ENCODE measurements around the gene TMEM121. TPM values are rescaled to one million over a fixed set of nuclear protein-coding genes. Genes with fewer than 3 reads are reported as not detected.

The TMEM121 gene
- total and polyA plus RNA-seq, 2 of the 4 experiments (the other 2 are of a cell fraction) = 2.7 to 6.3 TPM

DNA sequence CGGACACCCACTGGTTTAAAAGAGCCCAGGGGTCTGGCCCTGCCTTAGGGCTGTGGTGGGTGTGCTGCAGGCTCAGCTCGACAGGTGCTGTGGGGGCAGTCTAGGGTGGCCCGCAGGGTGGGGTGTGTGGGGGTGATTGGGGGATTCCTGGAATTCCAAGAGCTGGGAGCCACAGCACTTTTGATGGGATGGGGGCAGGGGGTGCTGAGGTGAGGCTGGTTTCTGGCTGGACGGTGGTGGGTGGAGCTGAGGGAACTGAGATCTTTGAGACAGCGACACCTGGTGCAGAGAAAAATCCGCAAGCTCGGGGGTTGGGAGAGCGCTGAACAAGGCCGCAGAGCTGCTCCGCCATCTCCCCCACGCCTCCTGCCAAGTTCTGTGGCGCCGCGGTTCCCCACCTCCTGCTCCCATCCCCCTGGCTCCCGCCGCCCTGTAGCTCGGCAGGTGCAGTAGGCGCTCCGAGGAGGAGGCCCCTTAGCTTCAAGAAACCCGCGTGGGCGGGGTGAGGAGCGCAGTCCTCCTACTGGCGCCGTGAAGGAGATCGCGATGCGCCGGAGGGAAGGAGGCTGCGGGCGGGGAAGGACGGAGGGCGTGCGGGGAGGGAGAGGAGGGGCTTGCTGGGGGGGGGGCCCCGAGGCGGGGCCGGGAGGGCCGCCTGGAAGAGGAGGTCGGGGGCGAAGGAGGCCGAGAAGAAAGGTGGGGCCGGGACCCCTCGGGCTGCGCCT is 36.7 kb upstream of the TMEM121 start (continued):
- TF ChIP-seq, protein P1, sequence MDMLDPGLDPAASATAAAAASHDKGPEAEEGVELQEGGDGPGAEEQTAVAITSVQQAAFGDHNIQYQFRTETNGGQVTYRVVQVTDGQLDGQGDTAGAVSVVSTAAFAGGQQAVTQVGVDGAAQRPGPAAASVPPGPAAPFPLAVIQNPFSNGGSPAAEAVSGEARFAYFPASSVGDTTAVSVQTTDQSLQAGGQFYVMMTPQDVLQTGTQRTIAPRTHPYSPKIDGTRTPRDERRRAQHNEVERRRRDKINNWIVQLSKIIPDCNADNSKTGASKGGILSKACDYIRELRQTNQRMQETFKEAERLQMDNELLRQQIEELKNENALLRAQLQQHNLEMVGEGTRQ (IDR thresholded peaks at IDR 0.05; ENCODE audit: low read depth, low read length) = no peak
- peak; percentile 45; the same call in 1 of the 2 replicates for TF ChIP-seq MAZ (IDR thresholded peaks at IDR 0.05; ENCODE audit: borderline replicate concordance, low read depth, low read length)

DNA sequence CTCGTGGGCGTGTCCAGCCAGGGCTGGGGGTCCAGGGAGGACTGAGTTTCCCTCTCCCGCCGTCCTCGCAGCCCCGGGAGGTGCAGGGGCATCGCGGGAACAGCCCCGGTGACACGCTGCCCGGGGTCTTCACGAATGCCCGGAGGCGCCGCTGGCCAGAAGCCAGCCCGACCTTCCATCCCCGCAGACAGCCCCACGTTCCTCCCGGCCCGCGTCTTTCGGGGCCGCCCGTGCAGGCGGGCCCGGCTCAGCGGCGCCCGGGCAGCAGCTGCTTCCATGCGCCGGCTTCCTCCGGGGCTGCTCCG is 36.2 kb upstream of the TMEM121 start:
- in situ Hi-C loops (cut with MboI; ENCODE audit: low sequenced_read_pairs) = no loop called here
- no peaks in the 10 kb centered on the region for H3K36me3 ChIP-seq (ENCODE audit: control insufficient read depth, insufficient read depth, low read length)
- POLR2A ChIA-PET (ENCODE audit: unreplicated experiment) = interaction anchor here (0.6 kb wide), 1 partner anchor 22 kb away, joined by 3 read pairs; no protein-coding TSS in a partner anchor

More for the DNA sequence above, 36.2 kb upstream of the TMEM121 start:
- WGBS, 2 experiments (ENCODE audit: extremely low coverage in 2 of 2, insufficient read length in 1 of 2) = no CpG with 5 or more reads among the region's 33 CpGs
- Histone ChIP-seq H2BK120ac (ENCODE audit: low read depth, low read length) (no peak overlapping the region), H2BK20ac (ENCODE audit: low read depth, low read length) (no peak overlapping the region), H2AFZ (replicated peaks; ENCODE audit: low read length, poor library complexity) (peak overlapping the region; percentile 95), H3K27me3 (ENCODE audit: control insufficient read depth, insufficient read depth, low read length) (peaks cover 25% of the 10 kb centered on the region; the same call in 1 of the 2 replicates), H3K18ac (ENCODE audit: low read depth, low read length) (no peak overlapping the region), H3K79me1 (ENCODE audit: low read depth in 1 of 2, low read length in 2 of 2) (peaks cover 0 to 5% of the 10 kb centered on the region in 2 experiments; a peak in 1 of 4 replicates), H2AK5ac (ENCODE audit: low read depth, low read length) (no peak overlapping the region), H2BK15ac (ENCODE audit: low read depth, low read length) (no peak overlapping the region), H3K27ac (ENCODE audit: insufficient read depth, low read length) (peak overlapping the region; percentile 35; the same call in 1 of the 2 replicates), H4K91ac (ENCODE audit: insufficient read depth, low read depth, low read length) (no peak overlapping the region), H3K14ac (replicated peaks; ENCODE audit: low read depth, low read length) (no peak overlapping the region), H4K5ac (ENCODE audit: low read depth, low read length) (no peak overlapping the region), H3K4ac (ENCODE audit: low read depth, low read length) (peak overlapping the region; percentile 7; the same call in 1 of the 2 replicates), H4K8ac (ENCODE audit: low read depth in 2 of 2, low read length in 2 of 2) (peak overlapping the region in 1 of 2 experiments; percentile 36; a peak in 1 of 4 replicates), H3K4me2 (ENCODE audit: low read depth, low read length) (peak overlapping the region; percentile 69), H3K4me3 (ENCODE audit: insufficient read depth, low read depth, low read length) (peak overlapping the region; percentile 61), H3K56ac (ENCODE audit: extremely low read depth, insufficient read depth, low read length) (no peak overlapping the region), H3K9me1 (ENCODE audit: insufficient read depth, low read length) (peaks cover 6% of the 10 kb centered on the region; the same call in 1 of the 2 replicates), H4K20me1 (ENCODE audit: insufficient read depth, low read length) (0 out of 2 replicates have a peak, but pooled peaks cover 6% of the 10 kb centered on the region), H2BK5ac (ENCODE audit: low read depth, low read length, poor library complexity, severe bottlenecking) (peak overlapping the region; percentile 13), H3K9me3 (ENCODE audit: control insufficient read depth, insufficient read depth, low read length) (no peaks in the 10 kb centered on the region), H3K4me1 (ENCODE audit: control insufficient read depth, insufficient read depth, low read length) (peaks cover 2% of the 10 kb centered on the region; the same call in 1 of the 2 replicates), H3K9ac (ENCODE audit: low read depth, low read length) (peak overlapping the region; percentile 37; the same call in 1 of the 2 replicates), H3K23ac (ENCODE audit: low read depth, low read length) (no peak overlapping the region), H2AK9ac (replicated peaks; ENCODE audit: low read depth, low read length, poor library complexity) (peak overlapping the region; percentile 94)
- no peak for TF ChIP-seq FOS (IDR thresholded peaks at IDR 0.05; ENCODE audit: low read depth, low read length)
- TF ChIP-seq, protein P2, sequence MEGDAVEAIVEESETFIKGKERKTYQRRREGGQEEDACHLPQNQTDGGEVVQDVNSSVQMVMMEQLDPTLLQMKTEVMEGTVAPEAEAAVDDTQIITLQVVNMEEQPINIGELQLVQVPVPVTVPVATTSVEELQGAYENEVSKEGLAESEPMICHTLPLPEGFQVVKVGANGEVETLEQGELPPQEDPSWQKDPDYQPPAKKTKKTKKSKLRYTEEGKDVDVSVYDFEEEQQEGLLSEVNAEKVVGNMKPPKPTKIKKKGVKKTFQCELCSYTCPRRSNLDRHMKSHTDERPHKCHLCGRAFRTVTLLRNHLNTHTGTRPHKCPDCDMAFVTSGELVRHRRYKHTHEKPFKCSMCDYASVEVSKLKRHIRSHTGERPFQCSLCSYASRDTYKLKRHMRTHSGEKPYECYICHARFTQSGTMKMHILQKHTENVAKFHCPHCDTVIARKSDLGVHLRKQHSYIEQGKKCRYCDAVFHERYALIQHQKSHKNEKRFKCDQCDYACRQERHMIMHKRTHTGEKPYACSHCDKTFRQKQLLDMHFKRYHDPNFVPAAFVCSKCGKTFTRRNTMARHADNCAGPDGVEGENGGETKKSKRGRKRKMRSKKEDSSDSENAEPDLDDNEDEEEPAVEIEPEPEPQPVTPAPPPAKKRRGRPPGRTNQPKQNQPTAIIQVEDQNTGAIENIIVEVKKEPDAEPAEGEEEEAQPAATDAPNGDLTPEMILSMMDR (conservative IDR thresholded peaks at IDR 0.05; ENCODE audit: low read depth, low read length) = no peak
- TF ChIP-seq, protein P1 (IDR thresholded peaks at IDR 0.05; ENCODE audit: low read depth, low read length) = no peak
- no peak for TF ChIP-seq MAFK (IDR thresholded peaks at IDR 0.05; ENCODE audit: low read depth, low read length)
- TF ChIP-seq CHD1 (IDR thresholded peaks at IDR 0.05; ENCODE audit: low read depth, low read length) = no peak
- no peak for TF ChIP-seq SMC3 (IDR thresholded peaks at IDR 0.05; ENCODE audit: low read depth, low read length)
- TF ChIP-seq RFX5 (IDR thresholded peaks at IDR 0.05; ENCODE audit: low read depth, low read length) = no peak
- no peak for TF ChIP-seq POLR2A (IDR thresholded peaks at IDR 0.05; ENCODE audit: low read depth, low read length)
- no peak for TF ChIP-seq MAZ (IDR thresholded peaks at IDR 0.05; ENCODE audit: borderline replicate concordance, low read depth, low read length)
- TF ChIP-seq NFE2L2 (IDR thresholded peaks at IDR 0.05; ENCODE audit: low read depth, low read length) = no peak
- DNase-seq (no peak), ATAC-seq (ENCODE audit: low read depth) (peak; percentile 1)
- CTCF ChIA-PET = interaction anchor here (0.7 to 2.5 kb wide), 5 partner anchors 9 to 120 kb away, joined by 3 to 32 read pairs (median 4); no protein-coding TSS in a partner anchor
- no TSS peak for BruUV-seq (replicated peaks)
- intact Hi-C loops (cut with micrococcal nuclease) = loop anchor here (1.0 to 5.0 kb wide), 3 partner anchors 8 to 42 kb away; partner anchors contain the start of gene TMEM121
- dilution Hi-C loops (cut with HindIII; ENCODE audit: low sequenced_read_pairs, unreplicated experiment) = no loop called here

All from IMR-90 (cell line).